DMS79 treated with DMSO at 0.1 percent for 48 hours (cell line): ENCODE measurements around the gene TFIP11.
"Not testable (repeated sequence)": the region's sequence is repeated elsewhere in the genome, so short reads cannot be mapped to it uniquely, and the experiment has no call there.

Experiments
- DNase-seq: peaks from one replicate; lab custom pipeline; 2025; lab: John Stamatoyannopoulos, UW

The TFIP11 gene

DNA sequence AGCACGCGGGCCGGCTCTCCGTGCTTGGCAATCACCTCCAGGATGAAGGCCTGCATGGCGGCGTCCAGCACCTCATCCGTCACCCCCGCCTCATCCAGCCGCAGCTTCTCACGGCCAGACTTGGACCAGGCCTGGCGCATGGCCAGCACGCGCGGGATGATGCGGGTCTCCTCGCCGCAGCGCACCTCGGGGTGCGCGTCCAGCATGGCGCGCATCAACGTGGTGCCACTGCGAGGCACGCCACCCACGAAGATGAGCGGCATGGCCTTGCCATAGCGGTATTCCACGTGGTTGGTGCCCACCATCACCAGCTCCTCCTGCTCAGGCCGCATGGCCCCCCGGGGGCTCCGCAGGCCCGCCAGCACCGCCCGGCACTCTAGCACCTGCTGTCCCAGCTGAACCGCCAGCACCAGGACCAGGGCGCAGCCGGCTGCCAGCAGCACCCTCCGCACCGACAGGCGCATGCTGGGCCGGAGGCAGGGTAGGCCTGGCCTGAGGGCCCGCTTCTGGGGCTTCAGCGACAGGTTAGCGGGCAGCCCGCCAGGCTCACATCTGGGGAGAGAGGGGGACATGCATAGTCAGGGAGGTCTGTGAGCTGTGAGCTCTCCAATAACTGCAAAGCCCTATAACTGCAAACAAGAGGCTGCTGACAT lies 29.0 kb upstream of the TFIP11 start:
- no peak for DNase-seq

DNA sequence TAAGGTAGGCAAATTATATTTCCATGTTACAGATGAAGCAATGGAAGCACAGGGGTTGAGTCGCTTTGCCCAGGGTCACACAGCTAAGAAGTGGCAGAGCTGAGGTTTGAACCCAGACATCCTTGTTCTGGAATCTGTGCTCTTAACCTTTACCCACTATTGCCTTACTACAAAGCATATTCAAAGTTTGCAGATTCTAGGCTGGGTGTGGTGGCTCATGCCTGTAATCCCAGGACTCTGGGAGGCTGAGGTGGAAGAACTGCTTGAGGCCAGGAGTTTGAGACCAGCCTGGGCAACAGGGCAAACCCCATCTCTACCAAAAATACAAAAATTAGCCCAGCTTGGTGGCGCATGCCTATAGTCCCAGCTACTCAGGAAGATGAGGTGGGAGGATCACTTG lies 27.8 kb upstream of the TFIP11 start:
- DNase-seq = no peak

DNA sequence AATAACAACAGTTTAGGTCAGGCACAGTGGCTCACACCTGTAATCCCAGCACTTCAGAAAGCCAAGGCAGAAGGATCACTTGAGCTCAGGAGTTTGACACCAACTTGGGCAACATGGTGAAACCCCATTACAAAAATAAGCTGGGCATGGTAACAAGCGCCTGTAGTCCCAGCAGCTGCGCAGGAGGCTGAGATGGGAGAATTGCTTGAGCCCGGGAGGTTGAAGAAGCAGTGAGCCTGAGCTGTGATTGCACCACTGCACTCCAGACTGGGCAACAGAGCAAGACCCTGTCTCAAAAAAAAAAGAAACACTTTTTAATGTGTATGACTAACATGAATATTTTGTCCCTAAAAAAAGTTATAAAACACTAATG lies 24.5 kb upstream of the TFIP11 start:
- no peak for DNase-seq

DNA sequence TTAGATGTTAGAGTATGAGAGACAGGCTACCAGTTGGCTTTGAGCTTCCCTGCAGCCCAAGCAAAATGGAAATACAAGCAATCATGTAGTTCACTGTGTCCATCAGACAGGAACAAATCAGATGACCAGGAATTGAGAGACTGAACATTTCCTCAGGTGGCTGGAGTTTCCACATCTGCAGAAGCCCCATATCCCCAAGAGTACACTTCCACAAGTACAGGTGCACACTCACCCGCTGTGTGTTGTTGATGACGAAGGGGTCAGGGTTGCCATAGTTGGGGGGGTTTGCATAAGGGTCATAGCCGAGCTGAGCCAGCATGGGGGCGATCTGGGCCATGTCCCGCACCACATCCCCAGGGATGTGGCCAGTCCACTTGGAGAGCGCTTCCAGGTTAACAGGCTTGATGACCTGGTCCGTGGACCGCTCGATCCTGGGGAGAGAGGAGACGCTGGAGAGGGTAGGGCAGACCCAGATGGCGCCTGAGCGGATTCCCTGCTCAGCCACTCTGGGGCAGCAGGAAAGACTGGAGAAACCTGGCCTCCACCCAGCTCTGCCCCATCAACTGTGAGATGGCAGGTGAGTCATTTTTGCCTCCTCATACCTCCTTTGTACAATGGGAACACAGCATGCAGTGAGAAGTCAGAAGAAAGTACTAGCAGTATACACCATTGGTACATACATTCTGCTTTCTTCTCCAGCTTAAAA lies 23.9 kb upstream of the TFIP11 start:
- no peak for DNase-seq

- no peak for DNase-seq
Measured at GRCh38 chr22:26535603-26535908, 23.3 kb upstream of the TFIP11 start.

DNA sequence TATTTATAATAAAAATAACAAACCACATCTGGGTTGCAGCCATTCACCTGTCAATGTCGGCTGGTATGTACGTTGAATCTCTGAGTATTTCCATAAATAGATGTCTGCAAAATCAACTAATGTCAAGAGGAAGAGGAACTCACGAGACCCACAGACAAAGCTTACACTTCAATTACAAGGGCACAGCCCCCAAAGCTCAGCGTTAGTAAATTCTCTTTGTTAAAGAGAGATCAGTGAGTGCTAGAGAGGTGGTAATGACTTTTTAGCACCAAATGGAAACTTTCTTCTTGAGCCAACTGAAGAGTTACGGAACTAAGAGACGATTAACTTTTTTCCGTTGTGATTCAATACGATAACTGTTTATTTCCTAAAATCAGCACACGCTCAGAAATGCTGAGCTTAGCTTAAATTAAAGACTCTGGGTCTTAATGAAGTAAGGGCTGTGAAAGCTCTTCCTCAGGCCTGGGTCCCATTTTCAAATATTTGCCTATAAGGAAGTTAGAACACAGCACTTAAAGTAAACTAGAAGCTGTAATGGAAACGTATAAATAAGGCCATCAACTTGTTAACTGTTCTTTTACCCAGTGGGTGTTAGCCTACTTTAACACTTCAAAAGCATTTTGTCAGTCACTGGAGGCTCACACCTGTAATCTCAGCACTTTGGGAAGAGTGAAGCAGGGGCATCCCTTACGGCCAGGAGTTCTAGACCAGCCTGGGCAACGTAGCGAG lies 22.8 kb upstream of the TFIP11 start:
- no peak for DNase-seq

- DNase-seq = no peak
Measured at GRCh38 chr22:26534171-26534855, 22.0 kb upstream of the TFIP11 start.

GRCh38 chr22:26529345-26529744 lies 17.1 kb upstream of the TFIP11 start:
- no peak for DNase-seq

DNA sequence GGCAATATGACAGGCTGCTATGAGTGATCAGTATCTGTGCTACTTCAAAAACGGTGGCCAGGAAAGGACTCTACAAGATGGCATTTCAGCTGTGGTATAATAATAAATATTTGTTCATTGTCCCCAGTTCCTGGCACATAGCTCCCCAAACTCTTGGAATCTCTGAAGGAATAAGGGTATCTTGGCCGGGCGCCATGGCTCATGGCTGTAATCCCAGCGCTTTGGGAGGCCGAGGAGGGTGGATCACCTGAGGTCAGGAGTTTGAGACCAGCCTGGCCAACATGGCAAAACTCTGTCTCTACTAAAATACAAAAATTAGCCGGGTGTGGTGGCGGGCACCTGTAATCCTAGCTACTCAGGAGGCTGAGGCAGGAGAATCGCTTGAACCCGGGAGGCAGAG lies 16.2 kb upstream of the TFIP11 start:
- DNase-seq = not testable (repeated sequence)

- no peak for DNase-seq
Measured at GRCh38 chr22:26527574-26528465, 15.5 kb upstream of the TFIP11 start.

- DNase-seq = no peak
Measured at GRCh38 chr22:26527167-26527566, 14.9 kb upstream of the TFIP11 start.

DNA sequence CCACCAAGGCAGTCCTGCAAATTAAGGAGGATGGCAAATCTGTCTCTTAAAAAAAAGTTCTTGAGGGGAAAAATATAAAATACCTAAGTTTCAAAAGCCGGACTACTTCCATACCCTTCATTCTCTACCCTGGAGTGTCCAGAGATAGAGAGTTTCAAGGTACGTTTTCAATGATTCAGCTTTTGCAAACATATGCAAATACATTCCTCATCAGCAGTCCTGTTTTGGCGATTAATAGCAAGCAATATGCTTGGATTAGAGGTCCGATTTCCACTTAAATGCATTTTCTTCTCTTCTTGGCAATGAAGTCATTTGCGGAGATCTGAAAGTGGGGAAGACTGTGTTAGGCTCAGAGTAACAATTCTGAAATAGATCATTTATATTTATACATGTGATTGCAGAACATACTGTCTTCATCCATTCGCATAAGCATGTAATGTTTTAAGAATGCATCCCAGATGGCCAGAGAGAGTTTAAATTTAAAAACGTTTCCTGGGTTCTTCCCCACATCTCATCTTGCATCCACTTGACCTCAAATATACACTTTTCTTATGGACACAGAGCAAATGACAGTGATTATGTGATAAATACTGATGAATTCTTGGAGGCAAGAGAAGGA lies 13.8 kb upstream of the TFIP11 start:
- DNase-seq = no peak

- DNase-seq = no peak
Measured at GRCh38 chr22:26524870-26525269, 12.6 kb upstream of the TFIP11 start.

GRCh38 chr22:26522592-26522991 lies 10.3 kb upstream of the TFIP11 start:
- DNase-seq = no peak

DNA sequence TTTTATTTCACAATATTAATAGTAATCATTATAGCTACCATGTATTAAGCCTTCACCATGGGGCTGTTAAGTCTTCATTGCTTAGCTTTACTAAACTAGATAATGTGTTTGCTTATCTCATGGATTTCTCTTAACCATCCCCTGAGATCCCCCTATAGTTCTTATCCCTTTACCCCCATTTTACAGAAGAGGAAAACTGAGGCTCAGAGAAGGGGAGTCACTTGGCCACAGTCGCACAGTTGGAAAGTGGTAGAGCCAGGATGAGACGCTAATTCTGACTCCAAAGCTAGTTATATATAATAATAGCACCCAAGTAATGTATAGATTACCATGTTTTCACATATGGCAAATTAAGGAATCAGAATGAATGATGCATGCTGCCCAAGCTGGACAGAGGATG lies 9.7 kb upstream of the TFIP11 start:
- DNase-seq = no peak

DNA sequence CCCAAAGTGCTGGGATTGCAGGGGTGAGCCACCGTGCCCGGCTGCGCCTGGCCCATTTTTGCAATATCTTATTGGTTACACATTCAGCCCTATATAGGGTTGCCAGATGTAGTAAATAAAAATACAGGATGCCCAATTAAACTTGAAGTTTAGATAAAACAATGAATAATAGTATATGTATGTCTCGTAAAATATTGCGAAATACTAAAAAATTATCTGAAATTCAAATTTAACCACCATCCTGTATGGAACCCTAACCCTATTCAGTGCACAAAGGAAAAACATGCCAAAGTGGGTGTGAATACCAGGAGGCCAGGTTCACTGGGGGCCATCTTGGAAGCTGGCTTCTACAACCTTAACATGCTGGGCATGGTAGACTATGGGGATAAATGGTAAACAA lies 5.2 kb upstream of the TFIP11 start:
- no peak for DNase-seq

GRCh38 chr22:26516503-26516902 lies 4.2 kb upstream of the TFIP11 start:
- no peak for DNase-seq

GRCh38 chr22:26515931-26516330 lies 3.7 kb upstream of the TFIP11 start:
- no peak for DNase-seq

DNA sequence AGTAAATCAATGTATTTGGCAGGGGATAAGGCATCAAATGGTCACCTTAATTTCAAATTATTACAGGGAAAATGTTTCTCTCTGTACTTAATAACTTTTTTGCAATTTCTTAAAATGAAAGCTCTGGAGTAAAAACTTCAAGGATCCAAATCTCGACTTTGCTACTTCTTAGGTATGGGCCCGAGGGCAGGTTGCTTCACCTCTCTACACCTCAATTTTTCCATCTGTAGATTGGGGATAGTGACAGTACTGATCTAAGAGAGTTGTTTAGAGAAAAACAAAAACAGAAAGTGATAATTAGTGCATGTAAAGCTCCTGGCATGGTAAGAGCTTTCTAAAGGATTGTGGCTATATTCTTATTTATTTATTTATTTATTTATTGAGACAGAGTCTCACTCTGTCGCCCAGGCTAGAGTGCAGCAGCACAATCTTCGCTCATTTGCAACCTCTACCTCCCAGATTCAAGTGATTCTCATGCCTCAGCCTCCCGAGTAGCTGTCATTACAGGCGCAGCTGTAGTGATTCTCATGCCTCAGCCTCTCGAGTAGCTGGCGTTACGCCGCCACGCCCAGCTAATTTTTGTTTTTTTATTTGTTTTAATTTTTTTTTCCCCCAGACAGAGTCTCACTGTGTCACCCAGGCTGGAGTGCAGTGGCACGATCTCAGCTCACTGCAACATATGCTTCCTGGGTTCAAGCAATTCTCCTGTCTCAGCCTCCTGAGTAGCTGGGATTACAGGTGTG lies 2.3 kb upstream of the TFIP11 start:
- DNase-seq = no peak

DNA sequence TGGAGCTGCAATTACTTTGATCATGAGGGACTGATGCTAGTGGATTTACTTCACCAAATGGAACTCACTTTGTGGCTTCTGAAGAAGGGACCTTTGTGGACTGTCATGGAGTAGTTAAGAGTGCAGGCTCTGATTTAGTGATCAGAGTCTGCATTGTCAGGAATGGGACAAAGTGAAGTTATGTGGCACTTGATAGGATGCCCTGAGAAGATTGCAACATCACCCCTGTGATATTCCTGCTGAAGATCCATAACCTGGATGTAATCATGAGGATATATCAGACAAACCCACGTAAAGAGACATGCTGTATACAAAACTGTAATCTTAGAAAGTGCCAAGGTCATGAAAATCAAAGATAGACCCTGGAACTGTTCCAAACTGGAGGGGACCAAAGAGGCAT lies 1.6 kb upstream of the TFIP11 start:
- no peak for DNase-seq

DNA sequence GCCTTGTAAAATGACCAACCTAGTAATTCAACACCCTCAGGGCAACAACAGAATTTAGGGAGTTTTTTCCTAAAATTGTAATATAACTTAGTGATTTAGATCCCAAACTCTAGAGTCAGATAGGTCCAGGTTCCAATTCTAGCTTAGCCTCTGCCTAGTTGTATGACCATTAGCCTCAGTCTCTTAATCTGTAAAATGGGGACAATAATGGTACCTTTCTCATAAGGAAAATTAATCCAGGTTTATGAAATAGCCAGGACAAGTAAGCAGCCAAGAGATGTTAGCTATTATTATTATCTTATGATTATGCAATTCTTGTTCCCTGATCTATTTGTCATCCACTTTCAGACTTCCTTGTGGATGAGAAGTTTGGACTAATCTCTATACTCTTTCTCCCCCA lies 4.1 kb downstream of the TFIP11 start:
- DNase-seq = no peak
